Fibroblast of mammary gland (primary cell): ENCODE measurements around the gene CPEB3.

Source experiments
- DNase-seq: peaks from one replicate; pipeline ENCODE4 v3.0.0-alpha.2; 2010; ENCODE audit warnings: low read depth
- H3K4me3 ChIP-seq: 2 replicates; pipeline ENCODE4 v1.5.1; 2011; ENCODE audit warnings: low read depth, mild to moderate bottlenecking, low read length, moderate library complexity; ENCODE audit not compliant: control insufficient read depth
- TF ChIP-seq, protein P1 (sequence below): conservative IDR thresholded peaks from 2 replicates; pipeline ENCODE4 v1.5.1; 2011; ENCODE audit warnings: low read depth, low read length, inconsistent platforms; ENCODE audit not compliant: control insufficient read depth, insufficient read depth

Gene CPEB3

DNA sequence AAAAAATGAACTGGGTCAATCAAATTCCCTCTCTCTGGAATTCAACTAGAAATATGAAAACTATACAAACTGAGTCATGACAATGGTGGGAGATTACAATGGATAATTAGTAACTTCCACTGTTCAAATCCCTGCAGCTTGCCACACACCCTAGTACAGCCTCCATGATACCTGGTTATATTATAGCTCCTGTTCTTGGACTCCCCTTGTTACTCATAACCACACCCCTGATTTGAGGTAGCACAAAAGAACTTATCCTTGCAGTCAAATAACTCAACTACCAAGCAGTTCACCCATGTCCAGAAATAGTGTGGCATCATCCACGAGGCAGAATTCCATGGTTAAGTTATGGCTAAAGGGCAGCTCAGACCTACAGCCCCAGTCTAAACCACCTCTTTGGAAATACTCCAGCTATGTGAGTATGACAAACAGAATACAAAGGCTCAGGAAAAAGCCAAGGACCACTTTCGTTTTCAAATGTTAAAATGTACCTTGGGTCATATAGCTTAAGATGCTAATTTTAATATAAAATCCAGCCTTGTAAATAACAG, 164.7 kb downstream of the CPEB3 start:
- no peak overlapping the region for H3K4me3 ChIP-seq
- no peak for DNase-seq
- TF ChIP-seq, protein P1, sequence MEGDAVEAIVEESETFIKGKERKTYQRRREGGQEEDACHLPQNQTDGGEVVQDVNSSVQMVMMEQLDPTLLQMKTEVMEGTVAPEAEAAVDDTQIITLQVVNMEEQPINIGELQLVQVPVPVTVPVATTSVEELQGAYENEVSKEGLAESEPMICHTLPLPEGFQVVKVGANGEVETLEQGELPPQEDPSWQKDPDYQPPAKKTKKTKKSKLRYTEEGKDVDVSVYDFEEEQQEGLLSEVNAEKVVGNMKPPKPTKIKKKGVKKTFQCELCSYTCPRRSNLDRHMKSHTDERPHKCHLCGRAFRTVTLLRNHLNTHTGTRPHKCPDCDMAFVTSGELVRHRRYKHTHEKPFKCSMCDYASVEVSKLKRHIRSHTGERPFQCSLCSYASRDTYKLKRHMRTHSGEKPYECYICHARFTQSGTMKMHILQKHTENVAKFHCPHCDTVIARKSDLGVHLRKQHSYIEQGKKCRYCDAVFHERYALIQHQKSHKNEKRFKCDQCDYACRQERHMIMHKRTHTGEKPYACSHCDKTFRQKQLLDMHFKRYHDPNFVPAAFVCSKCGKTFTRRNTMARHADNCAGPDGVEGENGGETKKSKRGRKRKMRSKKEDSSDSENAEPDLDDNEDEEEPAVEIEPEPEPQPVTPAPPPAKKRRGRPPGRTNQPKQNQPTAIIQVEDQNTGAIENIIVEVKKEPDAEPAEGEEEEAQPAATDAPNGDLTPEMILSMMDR = no peak

DNA sequence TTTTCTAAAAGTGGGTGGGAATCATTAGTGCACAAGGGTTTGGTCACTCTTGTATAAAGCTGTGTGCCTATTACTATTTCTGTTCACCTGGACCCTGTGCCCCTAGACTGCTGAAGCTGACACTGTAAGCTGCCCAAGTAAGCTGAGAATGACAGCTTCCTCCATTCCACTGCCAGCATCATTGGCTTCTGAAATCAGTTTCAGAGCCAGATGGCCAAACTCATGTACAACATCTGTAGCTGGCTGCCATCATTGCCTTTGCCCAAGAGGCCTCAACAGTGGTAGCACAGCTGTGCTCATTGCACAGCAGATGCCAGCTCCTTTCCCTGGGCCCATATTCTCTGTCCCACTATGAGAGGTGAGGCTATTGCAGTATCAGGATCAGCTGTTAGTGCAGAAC, 165.7 kb downstream of the CPEB3 start:
- TF ChIP-seq, protein P1 = no peak
- no peak for DNase-seq

DNA sequence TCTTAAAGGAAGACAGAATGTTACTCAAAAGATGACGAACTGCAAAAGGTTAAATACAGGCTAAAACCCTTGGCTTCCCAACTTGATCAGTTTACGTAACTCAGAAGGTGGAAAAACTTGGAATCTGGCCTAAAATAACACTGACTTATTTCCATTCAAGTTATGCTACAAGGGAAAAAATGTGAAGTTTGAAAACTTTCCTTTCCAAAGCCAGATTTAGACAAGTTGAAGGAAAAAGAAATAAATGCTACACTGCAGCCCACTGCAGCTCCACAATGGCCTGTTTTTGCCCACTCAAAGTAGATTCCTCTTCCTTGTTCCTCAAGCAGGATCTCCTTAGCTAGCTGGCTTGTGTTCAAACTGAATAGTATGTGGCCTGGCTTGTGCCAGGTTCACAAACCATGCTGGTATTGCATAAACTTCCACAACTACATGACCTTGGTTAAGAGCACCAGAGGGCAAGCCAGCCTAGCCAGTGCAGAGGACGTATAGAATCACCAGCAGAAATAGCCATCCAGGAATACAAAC, 166.2 kb downstream of the CPEB3 start:
- TF ChIP-seq, protein P1 = no peak
- no peak overlapping the region for H3K4me3 ChIP-seq
- peak; percentile 95 for DNase-seq

More for the DNA sequence above, 165.7 kb downstream of the CPEB3 start:
- H3K4me3 ChIP-seq = no peak overlapping the region

DNA sequence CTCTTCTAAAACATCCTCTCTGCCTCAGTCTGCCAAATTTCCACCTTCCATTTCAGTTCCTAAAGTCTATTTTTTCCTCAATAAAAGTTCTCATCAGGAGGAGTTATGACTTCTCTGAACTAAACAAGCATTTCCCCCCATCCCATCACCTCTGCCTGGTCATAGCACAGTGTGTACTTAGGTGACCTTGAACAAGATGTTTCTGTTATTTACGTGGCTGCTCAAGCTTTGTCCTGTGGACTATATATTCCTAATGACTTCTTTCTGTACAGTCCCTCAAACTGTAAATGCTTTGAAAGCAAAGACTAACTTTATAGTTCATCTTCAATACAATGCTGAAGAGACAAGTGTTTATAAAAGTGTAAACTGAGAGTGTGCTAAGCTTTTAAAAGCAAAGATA, 166.9 kb downstream of the CPEB3 start:
- TF ChIP-seq, protein P1 = no peak
- H3K4me3 ChIP-seq = no peak overlapping the region
- DNase-seq = no peak

DNA sequence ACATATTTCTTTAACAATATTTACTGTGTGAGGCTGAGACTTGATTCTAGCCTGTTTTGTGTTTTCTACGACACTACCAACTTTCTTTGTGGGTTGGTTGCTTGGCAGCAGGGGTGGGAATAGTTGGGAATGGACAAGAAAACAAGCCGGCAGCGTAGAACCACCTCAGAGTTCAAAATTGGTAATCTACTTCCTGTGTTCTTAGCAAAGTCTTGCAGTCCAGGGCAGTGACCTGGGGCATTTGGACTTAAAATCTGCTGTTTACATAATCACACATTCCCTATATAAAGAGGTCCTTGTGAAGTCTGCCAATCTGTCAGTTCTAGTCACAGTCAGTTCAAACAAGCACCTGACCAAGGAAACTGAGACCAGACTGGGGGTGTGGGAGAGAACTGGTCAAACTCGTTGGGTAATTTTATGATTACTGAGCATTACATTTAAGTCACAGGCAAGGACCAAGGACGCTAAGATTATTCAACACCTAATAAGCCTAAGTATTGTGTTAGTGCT, 167.9 kb downstream of the CPEB3 start:
- no peak overlapping the region for H3K4me3 ChIP-seq
- TF ChIP-seq, protein P1 = no peak
- no peak for DNase-seq

DNA sequence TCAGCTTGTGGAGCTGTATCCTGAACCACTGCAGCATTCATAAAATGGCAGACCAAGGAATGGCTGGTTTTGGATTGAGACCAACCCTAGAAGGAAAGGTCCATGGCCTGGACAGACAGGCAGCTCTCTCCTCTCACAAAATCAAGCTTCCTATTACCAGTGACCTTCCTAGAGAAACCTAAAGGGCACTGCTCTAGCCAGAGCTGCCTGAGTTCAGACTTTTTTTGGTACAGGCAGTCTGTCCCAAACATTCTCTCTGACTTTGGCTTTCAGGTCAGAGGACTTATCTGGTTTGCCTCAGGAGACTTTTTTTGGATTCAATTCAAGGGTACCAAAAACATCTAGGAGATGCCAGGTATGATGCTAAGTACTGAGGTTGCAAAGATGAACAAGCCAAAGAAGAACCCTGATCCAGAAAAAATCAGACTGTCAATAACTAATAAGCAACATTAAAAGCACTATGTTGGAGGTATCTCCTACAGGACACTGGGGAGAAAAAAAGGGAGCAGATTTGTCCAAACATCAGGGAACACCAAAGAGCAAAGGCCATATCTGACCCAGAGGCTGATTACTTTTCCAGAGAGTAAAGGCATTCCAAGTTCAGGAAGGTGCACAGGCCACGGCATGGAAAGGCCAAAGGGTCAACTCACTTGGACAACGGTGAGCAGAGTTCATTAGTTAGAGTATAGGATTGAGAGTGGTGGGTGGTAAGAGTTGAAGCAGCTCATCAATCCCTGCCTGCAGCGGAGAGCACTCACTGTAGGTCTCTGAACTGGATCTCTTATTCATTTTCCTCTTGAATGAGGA, 169.0 kb downstream of the CPEB3 start:
- H3K4me3 ChIP-seq = no peak overlapping the region
- DNase-seq = no peak
- TF ChIP-seq, protein P1 = no peak
